K562 (cell line): ENCODE results near the gene MEIS2. TPM values are rescaled to one million over a fixed set of nuclear protein-coding genes. Genes with fewer than 3 reads are reported as not detected.

ENCODE experiments used
- CBFA2T2 ChIP-seq: fragments of 450-650 bp; conservative IDR thresholded peaks from 2 replicates; pipeline ENCODE4 v1.6.1; 2017; ENCODE audit warnings: mild to moderate bottlenecking
- CBX1 ChIP-seq: sonication (generic); IDR thresholded peaks from 2 replicates; pipeline ENCODE4 v1.6.1; 2016; ENCODE audit warnings: antibody characterized with exemption, low read depth, mild to moderate bottlenecking
- GTF2F1 ChIP-seq: IDR thresholded peaks from 2 replicates; pipeline ENCODE4 v1.6.1; 2011; ENCODE audit warnings: low read depth, low read length, improper control_type of control experiment
- MED1 ChIP-seq: sonication (generic); formaldehyde crosslinking; IDR thresholded peaks from 2 replicates; pipeline ENCODE4 v1.8.1; 2023; ENCODE audit warnings: missing genetic modification reagents, borderline replicate concordance
- NELFE ChIP-seq: IDR thresholded peaks from 2 replicates; pipeline ENCODE4 v1.6.1; 2011; ENCODE audit warnings: mild to moderate bottlenecking; ENCODE audit not compliant: insufficient read depth, insufficient read length
- NR2C1 ChIP-seq, 2 experiments: fragments of 450-650 bp; IDR thresholded peaks; 2 replicates each; pipeline ENCODE4 v1.6.1; 2017; ENCODE audit warnings: mild to moderate bottlenecking in 2 of 2, antibody characterized with exemption in 1 of 2, inconsistent platforms in 1 of 2, missing compliant biosample characterization in 1 of 2, missing genetic modification characterization in 1 of 2
- NR4A1 ChIP-seq, 2 experiments: fragments of 250-450 bp in 1 of 2; fragments of 450-650 bp in 1 of 2; sonication (Bioruptor Pico) in 1 of 2; IDR thresholded peaks; 2 replicates each; pipeline versions ENCODE4 v1.4.0 to v1.6.1; 2016 to 2020; ENCODE audit warnings: mild to moderate bottlenecking in 2 of 2, missing compliant biosample characterization in 1 of 2, missing genetic modification characterization in 1 of 2, moderate library complexity in 1 of 2
- SRSF9 ChIP-seq: fragments of 200-400 bp; formaldehyde crosslinking; IDR thresholded peaks from 2 replicates; pipeline ENCODE4 v1.6.1; 2017; ENCODE audit warnings: low read depth, low read length, borderline replicate concordance
- TAF15 ChIP-seq: fragments of 200-400 bp; formaldehyde crosslinking; IDR thresholded peaks from 2 replicates; pipeline ENCODE4 v1.6.1; 2017; ENCODE audit warnings: mild to moderate bottlenecking, low read depth, low read length, moderate library complexity
- ZNF347 ChIP-seq: fragments of 450-650 bp; formaldehyde crosslinking; IDR thresholded peaks from 2 replicates; pipeline ENCODE4 v1.4.0; 2020; ENCODE audit warnings: low read depth, mild to moderate bottlenecking, moderate library complexity
- ZSCAN29 ChIP-seq: fragments of 450-650 bp; IDR thresholded peaks from 2 replicates; pipeline ENCODE4 v1.6.1; 2017
- polyA plus RNA-seq, 8 experiments: library from polyadenylated mRNA; depleted of rRNA in 4 of 8; stranded (reverse) in 5 of 8; unstranded in 3 of 8; fragments of >200 nt; fragmentation: Nextera tagmentation in 2 of 8; fragmentation: Illumina TruSeq in 1 of 8; extraction: Ambion mirVana in 2 of 8; extraction: Trizol in 1 of 8; gene quantifications; 2 replicates each; pipeline versions ENCODE4 v1.2.1 to v1.2.3, GENCODE V29; 2011 to 2014; ENCODE audit warnings: inconsistent platforms in 1 of 8, missing spikeins in 1 of 8
- total RNA-seq, 7 experiments: library from RNA; depleted of rRNA in 6 of 7; stranded (reverse); fragments of >200 nt in 6 of 7; fragmentation: Illumina TruSeq in 2 of 7; extraction: Trizol in 2 of 7; gene quantifications; 2 replicates each; pipeline versions ENCODE4 v1.2.1 to v1.2.3, GENCODE V29; 2011 to 2021; ENCODE audit warnings: low replicate concordance in 1 of 7
- TF ChIP-seq, protein P1 (sequence below), 2 experiments: fragments of 450-650 bp in 1 of 2; sonication (generic) in 1 of 2; formaldehyde crosslinking in 1 of 2; IDR thresholded peaks in 1 of 2; conservative IDR thresholded peaks in 1 of 2; 2 replicates each; pipeline versions ENCODE4 v1.6.1 to v1.8.1; 2016 to 2023; ENCODE audit warnings: mild to moderate bottlenecking in 2 of 2, moderate library complexity in 2 of 2, inconsistent platforms in 1 of 2, missing genetic modification reagents in 1 of 2

MEIS2 gene
- total and polyA plus RNA-seq, 9 of the 15 experiments (the other 6 are each of a cell fraction or from before 2014, with no cell fraction given) = 7.5 to 64.2 (median 22.3) TPM

GRCh38 chr15:37045859-37046740 is 54.2 kb downstream of the MEIS2 start (continued):
- no peak for TF ChIP-seq ZNF347 (CRISPR knock-in tag)
- no peak for TF ChIP-seq TAF15
- no peak for TF ChIP-seq NR2C1 (IDR thresholded peaks at IDR 0.05)
- TF ChIP-seq NR2C1 (tag; IDR thresholded peaks at IDR 0.05) = no peak
- no peak for TF ChIP-seq GTF2F1
- TF ChIP-seq, protein P1, sequence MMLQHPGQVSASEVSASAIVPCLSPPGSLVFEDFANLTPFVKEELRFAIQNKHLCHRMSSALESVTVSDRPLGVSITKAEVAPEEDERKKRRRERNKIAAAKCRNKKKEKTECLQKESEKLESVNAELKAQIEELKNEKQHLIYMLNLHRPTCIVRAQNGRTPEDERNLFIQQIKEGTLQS (IDR thresholded peaks at IDR 0.05) = no peak
- TF ChIP-seq, protein P1 (CRISPR knock-in tag; conservative IDR thresholded peaks at IDR 0.05) = no peak
- no peak for TF ChIP-seq NR4A1 (CRISPR knock-in tag; IDR thresholded peaks at IDR 0.05)
- TF ChIP-seq NR4A1 (tag; IDR thresholded peaks at IDR 0.05) = no peak
- TF ChIP-seq MED1 = no peak
- no peak for TF ChIP-seq CBFA2T2
- TF ChIP-seq ZSCAN29 = no peak
- TF ChIP-seq SRSF9 = no peak
- TF ChIP-seq NELFE = no peak
- no peak for TF ChIP-seq CBX1
